GM18858 (cell line): ENCODE data around the gene PPP1R13B.

ENCODE experiments used
- ATAC-seq: cut with Tn5 transposase; IDR thresholded peaks from one replicate; pipeline ENCODE4 v1.9.1; 2021; ENCODE audit not compliant: unreplicated experiment

PPP1R13B gene

DNA sequence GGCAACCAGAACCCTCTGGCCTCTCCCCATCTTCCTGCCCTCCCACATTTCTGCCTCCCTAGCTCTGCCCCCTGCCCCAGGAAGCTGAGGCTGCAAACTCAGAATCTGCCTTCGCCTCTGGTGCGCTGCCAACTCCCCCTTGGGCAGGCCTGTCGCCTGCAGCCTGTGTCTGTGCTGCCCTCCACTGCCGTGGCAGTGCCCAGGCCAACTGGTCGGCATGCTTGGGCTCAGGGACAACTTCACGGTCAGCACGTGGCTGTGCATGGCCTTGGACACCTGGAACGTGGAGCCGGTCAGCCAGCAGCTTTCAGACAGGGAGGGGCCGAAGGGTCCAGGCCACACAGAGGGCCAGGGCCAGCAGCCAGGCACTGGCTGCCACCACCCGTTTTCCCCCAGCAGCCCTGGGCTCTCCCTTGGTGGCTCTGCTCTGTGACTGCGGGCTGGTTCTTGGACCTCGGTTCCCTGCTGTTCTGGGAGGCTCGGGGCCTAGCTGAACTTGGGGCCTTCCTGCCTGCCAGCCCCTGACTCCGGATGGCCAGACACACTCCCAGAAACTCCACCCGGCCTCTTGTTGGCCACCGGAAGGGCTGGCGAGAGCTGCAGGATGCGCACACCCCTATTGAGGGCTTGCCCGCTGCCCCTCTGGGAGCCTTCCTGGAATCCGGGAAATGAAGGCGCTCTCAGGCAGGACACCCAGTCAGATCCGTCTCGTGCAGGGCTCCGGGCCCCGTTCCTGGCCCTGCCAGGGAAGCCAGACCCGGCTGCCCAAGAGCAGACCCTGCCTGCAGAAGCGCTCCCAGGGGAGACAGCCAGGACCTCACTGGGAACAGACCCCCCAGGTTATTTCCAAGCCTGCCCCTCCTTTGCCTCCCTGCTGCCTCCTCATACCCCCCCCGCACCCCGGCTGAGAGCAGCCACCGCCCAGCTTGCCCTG lies 34.2 kb upstream of the PPP1R13B start:
- ATAC-seq = no peak

GRCh38 chr14:103880348-103881267 lies 33.2 kb upstream of the PPP1R13B start:
- no peak for ATAC-seq

DNA sequence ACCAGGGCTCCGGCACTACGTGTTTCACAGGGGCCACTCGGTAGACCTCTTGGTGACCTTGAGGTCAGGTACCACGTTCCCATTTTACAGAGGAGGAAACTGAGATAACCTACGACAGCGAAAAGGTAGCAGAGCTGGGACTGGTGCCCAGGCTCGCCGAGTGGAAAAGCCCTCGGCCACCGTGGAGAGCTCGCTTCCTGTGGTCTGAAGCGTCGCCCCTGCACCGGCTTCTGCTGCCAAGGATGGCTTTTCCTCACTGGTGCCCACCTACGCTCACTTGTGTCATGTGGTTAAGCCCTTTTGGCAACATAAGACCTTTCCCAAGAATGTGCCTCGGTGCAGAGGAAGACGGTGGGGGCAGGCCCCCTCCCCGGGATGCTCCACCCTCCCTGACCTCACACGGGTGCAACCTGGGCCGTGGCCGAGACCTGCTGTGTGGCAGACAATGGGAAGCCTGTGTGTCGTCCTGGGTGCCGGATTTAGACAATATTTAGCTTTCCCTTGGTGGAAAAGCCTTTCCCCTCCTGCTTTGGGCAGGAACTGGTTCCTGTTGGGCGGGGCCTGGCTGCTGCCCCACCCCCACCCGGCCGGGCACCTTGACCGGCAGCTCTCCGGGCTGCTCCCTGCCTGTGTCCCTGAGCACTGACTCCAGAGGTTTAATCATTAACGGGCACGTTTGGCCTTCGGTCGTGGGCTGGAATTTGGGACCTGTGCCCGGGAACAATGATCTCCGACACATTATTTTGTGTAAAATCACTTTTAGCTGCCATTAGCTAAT lies 32.4 kb upstream of the PPP1R13B start:
- no peak for ATAC-seq

DNA sequence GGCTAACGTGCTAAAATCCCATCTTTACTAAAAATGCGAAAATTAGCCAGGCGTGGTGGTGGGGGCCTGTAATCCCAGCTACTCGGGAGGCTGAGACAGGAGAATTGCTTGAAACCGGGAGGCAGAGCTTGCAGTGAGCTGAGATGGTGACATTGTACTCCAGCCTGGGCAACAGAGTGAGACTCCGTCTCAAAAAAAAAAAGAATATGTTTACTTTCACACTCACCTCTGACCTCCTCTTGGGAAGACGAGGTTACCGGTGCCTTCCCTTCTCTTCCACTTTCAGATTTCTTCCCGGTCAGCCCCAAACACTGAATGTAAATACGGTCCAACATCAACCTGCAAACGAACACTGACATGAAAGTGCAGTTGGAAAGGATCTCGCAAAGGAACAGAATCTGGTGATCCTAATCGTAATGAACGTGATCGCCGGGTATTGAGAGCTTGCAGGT lies 31.8 kb upstream of the PPP1R13B start:
- ATAC-seq = no peak

- ATAC-seq = no peak
Measured at GRCh38 chr14:103878180-103878579, 30.8 kb upstream of the PPP1R13B start.

DNA sequence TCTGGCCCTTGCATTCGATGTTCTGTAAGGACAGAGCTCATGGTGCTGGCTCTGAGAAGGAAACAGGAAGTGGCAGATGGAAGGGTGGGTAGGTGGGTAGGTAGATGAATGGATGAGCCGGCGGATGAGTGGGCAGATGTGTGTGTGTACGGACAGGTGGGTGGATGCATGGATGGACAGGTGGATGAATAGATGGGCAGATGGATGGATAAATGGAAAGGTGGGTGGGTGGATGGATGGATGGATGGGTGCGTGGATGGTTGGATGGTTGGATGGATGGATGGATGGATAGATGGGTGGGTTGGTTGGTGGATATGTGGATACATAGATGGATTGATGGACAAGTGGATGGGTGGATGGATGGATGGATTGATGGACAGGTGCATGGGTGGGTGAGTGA lies 27.6 kb upstream of the PPP1R13B start:
- ATAC-seq = no peak

DNA sequence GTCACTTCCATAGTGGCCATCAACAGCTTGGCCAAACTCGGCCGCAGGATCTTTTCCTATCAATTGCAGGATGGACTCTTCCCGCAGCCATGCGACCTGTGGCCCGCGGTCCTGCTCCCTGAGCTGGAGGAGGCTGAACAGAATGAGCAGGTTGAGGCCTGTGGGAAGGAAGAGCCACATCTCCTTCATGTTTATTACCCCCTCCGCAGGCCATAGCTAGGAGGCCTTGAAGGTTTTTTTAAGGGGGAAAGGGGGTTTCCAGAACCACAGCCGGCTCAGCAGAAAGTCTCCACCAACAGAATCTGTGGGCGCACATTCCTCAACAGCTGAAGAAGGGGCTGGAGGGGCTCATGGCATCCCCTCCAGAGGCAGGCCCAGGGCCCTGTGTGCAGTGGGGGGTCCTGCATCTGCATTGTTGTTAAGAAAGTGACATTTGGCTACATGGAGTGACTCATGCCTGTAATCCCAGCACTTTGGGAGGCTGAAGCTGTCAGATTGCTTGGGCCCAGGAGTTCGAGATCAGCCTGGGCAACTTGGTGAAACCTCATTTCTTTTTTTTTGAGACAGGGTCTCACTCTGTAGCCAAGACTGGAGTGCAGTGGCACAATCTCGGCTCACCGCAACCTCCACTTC lies 25.2 kb upstream of the PPP1R13B start:
- ATAC-seq = no peak

DNA sequence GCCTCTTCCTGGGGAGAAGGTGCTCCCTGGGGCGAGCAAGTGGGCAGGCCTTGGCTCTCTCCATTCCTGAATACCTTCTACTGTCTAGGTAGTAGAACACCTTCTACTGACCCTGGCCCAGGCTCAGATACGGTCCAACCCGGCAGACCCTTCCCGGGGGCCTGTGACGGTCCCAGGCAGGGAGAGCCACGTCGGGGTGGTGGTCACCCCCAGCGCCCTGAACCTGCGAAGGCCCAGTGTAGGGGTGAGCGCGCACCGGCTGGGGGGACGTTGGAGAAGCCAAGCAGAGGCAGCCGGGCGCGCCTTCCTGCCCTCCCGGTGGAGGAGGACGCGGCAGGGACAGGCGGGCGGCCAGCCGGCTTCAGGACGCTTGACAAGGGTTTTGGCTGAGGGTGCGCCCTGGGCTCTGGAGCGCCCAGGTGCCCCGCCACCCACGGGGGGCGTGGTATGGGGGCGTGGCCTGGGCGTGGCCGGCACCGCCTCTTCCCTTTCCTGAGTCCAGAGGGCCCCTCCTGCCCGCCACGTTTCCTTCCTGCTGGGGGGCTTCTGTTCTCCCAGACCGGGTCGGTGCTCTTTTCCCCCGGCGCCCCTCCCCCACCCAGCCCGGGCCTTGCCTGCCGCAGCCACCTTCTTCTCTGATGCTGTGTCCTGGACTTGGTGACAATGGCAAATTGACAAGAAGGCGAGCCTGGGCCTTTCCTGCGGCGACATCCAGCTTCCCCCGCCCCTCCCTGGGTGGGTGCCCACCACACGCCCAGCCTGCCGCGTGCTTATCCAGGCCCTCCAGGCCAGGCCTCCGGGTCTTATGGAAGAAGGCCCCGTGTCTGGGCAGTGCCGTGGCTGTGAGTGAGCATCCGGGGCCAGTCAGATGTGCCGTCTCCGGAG lies 24.5 kb upstream of the PPP1R13B start:
- no peak for ATAC-seq

GRCh38 chr14:103870891-103871595 lies 23.7 kb upstream of the PPP1R13B start:
- ATAC-seq = no peak

DNA sequence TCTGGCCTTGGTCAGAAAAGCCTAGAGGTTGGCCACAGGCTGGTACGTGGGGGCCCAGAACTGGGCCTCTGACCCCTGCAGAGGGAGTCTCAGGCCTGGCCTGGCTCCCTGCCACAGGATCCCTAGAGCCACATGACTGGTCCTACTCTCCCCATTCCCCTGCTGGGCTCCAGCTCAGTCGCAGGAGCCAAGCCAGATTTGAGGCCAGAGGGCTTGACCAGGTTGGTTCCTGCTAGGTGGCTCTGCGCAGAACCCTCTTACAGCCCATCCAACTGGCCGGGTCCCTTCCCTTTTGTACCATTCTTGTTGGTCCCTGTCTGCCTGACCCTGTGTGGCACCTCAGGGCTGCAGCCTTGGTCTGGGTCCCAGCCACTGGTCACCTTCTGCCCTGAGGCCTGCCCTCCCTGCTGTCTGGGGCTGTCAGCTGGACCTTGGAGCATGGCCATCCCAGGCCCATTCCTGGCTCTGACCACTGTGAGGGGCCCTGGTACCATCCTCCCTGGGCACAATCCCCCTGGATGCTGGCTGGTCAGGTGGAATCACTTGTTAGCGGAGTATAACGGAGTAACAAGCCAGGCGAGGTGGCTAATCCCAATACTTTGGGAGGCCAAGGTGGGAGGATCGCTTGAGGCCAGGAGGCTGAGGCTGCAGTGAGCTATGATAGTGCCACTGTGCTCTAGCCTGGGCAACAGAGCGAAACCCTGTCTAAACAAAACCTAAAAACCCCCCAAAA lies 22.9 kb upstream of the PPP1R13B start:
- no peak for ATAC-seq

DNA sequence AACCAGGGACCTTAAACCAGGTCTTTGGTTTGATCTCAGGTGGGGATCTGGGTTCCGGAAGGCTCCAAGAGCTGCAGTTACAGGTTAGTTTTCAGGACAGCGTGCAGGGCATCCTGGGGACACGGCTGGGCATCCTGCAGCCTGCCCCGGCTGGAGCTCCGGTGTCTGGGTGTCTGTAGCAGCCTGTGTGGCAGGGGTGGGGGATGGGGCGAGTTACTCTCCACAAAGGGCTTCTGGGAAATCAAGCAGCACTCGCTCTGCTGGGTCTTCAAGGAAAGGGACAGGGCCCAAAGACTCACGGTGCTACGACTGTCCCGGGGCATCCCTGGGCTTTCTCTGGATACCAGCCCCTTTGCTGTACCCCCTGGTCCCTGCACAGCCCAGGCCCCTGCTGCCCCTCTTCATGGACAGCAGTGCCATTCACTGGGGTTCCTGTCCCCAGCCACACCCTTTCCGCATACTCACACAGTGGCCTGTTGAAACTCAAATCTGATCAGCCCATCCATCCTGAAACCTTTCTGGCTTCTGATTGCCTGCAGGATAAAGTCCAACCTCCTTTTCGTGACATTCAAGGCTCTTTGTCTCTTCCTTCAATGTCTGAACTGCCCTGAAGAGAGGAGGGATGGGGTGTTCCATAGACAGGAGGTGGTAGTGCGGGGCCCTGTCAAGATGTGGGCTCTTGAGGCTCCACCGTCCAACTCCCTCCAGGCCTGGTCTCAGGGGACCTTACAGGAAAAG lies 22.2 kb upstream of the PPP1R13B start:
- no peak for ATAC-seq

GRCh38 chr14:103868242-103868897 lies 21.0 kb upstream of the PPP1R13B start:
- no peak for ATAC-seq

DNA sequence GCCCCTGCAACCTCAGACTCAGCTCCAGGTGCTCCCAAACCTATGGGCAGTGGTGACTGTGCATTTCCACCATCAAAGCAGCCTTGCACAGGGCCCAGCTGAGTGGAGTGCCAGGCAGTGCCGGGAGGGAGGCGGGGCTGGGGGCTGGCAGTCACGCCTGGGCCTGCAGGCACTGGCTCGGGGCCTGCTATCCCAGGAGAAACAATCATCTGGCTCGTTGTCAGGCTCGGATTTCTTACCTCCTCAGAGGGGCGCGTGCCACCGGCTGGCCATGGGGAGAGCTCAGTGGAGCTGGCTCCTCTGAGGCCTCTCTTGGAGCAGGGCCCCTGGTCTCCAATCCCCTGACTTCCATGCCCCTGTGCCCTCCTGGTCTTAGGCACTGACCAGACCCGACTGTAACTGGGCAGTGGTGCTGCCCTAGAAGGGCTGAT lies 20.2 kb upstream of the PPP1R13B start:
- ATAC-seq = no peak

- ATAC-seq = no peak
Measured at GRCh38 chr14:103867020-103867419, 19.6 kb upstream of the PPP1R13B start.

DNA sequence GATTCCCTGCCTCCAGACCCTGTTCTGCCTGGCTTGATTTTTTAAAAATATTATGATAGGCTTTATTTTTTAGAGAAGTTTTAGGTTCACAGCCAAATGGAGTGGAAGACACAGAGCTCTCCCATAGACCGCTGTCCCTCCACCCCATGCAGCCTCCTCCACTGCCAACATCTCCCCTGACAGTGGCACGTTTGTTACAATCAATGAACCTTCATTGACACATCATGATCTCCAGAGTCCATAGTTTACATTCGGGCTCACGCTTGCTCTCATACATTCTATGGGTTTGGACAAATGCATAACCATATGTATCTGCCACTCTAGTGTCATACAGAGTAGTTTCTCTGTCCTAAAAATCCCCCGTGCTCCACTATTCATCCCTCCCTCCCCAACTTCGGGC lies 15.9 kb upstream of the PPP1R13B start:
- no peak for ATAC-seq

DNA sequence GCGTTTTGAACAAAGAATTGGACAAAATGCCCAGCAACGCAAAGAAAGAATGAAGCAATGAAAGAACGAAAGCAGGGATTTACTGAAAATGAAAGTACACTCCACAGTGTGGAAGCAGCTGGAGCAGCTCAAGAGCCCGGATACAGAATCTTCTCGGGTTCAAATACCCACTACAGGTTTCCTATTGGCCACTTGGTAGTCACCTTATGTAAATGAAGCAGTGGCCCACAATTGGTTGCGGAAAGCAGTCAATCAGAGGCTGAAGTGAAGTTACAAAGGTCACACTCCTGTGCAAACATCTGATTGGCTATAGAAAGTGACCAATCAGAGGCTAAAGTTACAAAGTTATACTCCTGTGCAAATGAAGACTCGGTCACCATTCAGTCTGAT lies 15.0 kb upstream of the PPP1R13B start:
- no peak for ATAC-seq
